ENCODE results near the gene RASA4.
"Not testable (repeated sequence)": the region's sequence is repeated elsewhere in the genome, so short reads cannot be mapped to it uniquely, and the experiment has no call there.

GRCh38 chr7:102614873-102615272 lies 1.7 kb downstream of the RASA4 start:
- not testable (repeated sequence) for TF ChIP-seq CTCF (IDR thresholded peaks at IDR 0.05); ZFX (IDR thresholded peaks at IDR 0.05; ENCODE audit: borderline replicate concordance)

All from 22Rv1 (cell line).